MM.1S (cell line): ENCODE measurements around the gene TBL1Y.

Experiments used
- EZH2phosphoT487 ChIP-seq: fragments of 300-600 bp; sonication (generic); IDR thresholded peaks from 2 replicates; pipeline ENCODE4 v1.6.1; 2018; ENCODE audit warnings: antibody characterized with exemption, low read length
- TF ChIP-seq, protein P1 (sequence below): fragments of 300-600 bp; sonication (generic); IDR thresholded peaks from 2 replicates; pipeline ENCODE4 v1.5.1; 2016; ENCODE audit warnings: antibody characterized with exemption, low read length, mixed read lengths

DNA sequence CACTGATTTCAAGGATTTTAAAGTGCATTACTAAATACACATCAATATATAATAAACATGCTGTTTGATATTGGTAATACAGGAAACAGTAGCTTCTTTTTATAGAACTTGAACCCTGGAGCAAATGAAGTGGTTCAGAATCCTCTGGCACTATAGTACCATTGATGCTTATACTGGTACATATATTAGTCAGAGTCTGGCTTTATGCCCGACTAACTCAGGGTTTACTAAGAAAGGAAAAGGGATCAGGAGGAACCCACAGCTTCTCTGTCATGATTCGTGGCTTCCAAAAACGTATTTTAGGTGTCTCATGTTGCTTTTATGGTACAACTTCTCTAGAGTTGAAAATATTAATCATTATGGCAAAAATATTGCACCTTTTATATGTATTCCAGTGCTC lies 72.7 kb downstream of the TBL1Y start:
- TF ChIP-seq, protein P1, sequence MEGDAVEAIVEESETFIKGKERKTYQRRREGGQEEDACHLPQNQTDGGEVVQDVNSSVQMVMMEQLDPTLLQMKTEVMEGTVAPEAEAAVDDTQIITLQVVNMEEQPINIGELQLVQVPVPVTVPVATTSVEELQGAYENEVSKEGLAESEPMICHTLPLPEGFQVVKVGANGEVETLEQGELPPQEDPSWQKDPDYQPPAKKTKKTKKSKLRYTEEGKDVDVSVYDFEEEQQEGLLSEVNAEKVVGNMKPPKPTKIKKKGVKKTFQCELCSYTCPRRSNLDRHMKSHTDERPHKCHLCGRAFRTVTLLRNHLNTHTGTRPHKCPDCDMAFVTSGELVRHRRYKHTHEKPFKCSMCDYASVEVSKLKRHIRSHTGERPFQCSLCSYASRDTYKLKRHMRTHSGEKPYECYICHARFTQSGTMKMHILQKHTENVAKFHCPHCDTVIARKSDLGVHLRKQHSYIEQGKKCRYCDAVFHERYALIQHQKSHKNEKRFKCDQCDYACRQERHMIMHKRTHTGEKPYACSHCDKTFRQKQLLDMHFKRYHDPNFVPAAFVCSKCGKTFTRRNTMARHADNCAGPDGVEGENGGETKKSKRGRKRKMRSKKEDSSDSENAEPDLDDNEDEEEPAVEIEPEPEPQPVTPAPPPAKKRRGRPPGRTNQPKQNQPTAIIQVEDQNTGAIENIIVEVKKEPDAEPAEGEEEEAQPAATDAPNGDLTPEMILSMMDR: no peak
- no peak for TF ChIP-seq EZH2phosphoT487
